H1 (cell line): ENCODE measurements around the gene DSC3. TPM values are rescaled to one million over a fixed set of nuclear protein-coding genes. Genes with fewer than 3 reads are reported as not detected.

Experiments used
- CTCF ChIA-PET: fragments of 300-600 bp; sonication (Branson Sonifier 250); formaldehyde crosslinking; loops from one replicate; lab custom pipeline; 2021; ENCODE audit not compliant: partially characterized antibody; lab: Charles Lee
- POLR2A ChIA-PET: fragments of 300-600 bp; sonication (Branson Sonifier 250); formaldehyde crosslinking; loops from one replicate; lab custom pipeline; 2021; ENCODE audit warnings: inconsistent platforms; ENCODE audit not compliant: partially characterized antibody; lab: Charles Lee
- DNase-seq, 2 experiments: peaks; one replicate each; pipeline versions ENCODE4 v3.0.0 to v3.0.0-alpha.2; 2010 to 2022; ENCODE audit warnings: low spot score in 2 of 2, low read depth in 1 of 2, mixed read lengths in 1 of 2
- FAIRE-seq: peaks from 2 replicates; lab custom pipeline; 2011; peaks lifted over from hg19 to GRCh38; lab: Jason Lieb, UNC
- H2AFZ ChIP-seq: 2 replicates; pipeline ENCODE4 v1.8.1; 2012; ENCODE audit warnings: low read length, inconsistent platforms
- H2AK5ac ChIP-seq: 2 replicates; pipeline ENCODE4 v1.6.1; 2013; ENCODE audit warnings: low read depth, low read length
- H2BK120ac ChIP-seq: replicated peaks from 2 replicates; pipeline ENCODE3; 2013; ENCODE audit warnings: low read depth, low read length, inconsistent platforms
- H2BK12ac ChIP-seq: 2 replicates; pipeline ENCODE4 v1.6.1; 2013; ENCODE audit warnings: low read depth, low read length
- H2BK15ac ChIP-seq: 2 replicates; pipeline ENCODE4 v1.6.1; 2013; ENCODE audit warnings: low read length
- H2BK20ac ChIP-seq: 2 replicates; pipeline ENCODE4 v1.6.1; 2013; ENCODE audit warnings: low read length
- H2BK5ac ChIP-seq: 2 replicates; pipeline ENCODE4 v1.6.1; 2013; ENCODE audit warnings: low read depth, low read length
- H3K14ac ChIP-seq: 2 replicates; pipeline ENCODE4 v1.6.1; 2013; ENCODE audit warnings: inconsistent platforms; ENCODE audit not compliant: insufficient read length
- H3K18ac ChIP-seq: 2 replicates; pipeline ENCODE4 v1.6.1; 2013; ENCODE audit warnings: low read length; ENCODE audit errors: extremely low read depth
- H3K23ac ChIP-seq: 2 replicates; pipeline ENCODE4 v1.6.1; 2013; ENCODE audit warnings: inconsistent platforms; ENCODE audit not compliant: insufficient read length
- H3K23me2 ChIP-seq: 2 replicates; pipeline ENCODE4 v1.6.1; 2013; ENCODE audit warnings: low read depth, low read length
- H3K27ac ChIP-seq: 2 replicates; pipeline ENCODE4 v1.6.1; 2011; ENCODE audit warnings: low read depth, low read length, inconsistent platforms
- H3K27me3 ChIP-seq, 4 experiments: replicated peaks in 1 of 4; 1 replicate in 1 of 4; 2 replicates in 3 of 4; pipeline versions ENCODE4 v1.6.1 to v1.8.1; 2011 to 2013; ENCODE audit warnings: low read length in 3 of 4, mild to moderate bottlenecking in 3 of 4, inconsistent platforms in 2 of 4, mixed read lengths in 2 of 4, moderate library complexity in 1 of 4; ENCODE audit not compliant: control insufficient read depth in 3 of 4, insufficient read depth in 3 of 4; ENCODE audit errors: extremely low read depth in 1 of 4
- H3K36me3 ChIP-seq, 4 experiments: 2 replicates each; pipeline versions ENCODE4 v1.6.1 to v1.8.1; 2011 to 2013; ENCODE audit warnings: mild to moderate bottlenecking in 4 of 4, low read length in 3 of 4, moderate library complexity in 2 of 4, control low read depth in 1 of 4, inconsistent platforms in 1 of 4; ENCODE audit not compliant: insufficient read depth in 4 of 4, control insufficient read depth in 2 of 4
- H3K4ac ChIP-seq: replicated peaks from 2 replicates; pipeline ENCODE3; 2013; ENCODE audit warnings: low read length, low read depth, mixed read lengths, inconsistent platforms; ENCODE audit not compliant: insufficient read length
- H3K4me1 ChIP-seq, 4 experiments: replicated peaks in 1 of 4; 1 replicate in 1 of 4; 2 replicates in 3 of 4; pipeline versions ENCODE4 v1.6.1 to v1.8.1; 2011 to 2013; ENCODE audit warnings: low read length in 3 of 4, inconsistent platforms in 2 of 4, mixed read lengths in 1 of 4; ENCODE audit not compliant: insufficient read depth in 4 of 4, control insufficient read depth in 3 of 4
- H3K4me2 ChIP-seq, 2 experiments: 2 replicates each; pipeline versions ENCODE4 v1.6.1 to v1.8.1; 2011 to 2013; ENCODE audit warnings: low read depth in 2 of 2, low read length in 2 of 2, control low read depth in 1 of 2, inconsistent platforms in 1 of 2, mild to moderate bottlenecking in 1 of 2; ENCODE audit not compliant: insufficient read depth in 1 of 2
- H3K4me3 ChIP-seq, 4 experiments: fragments of 200-600, 300-600 bp in 1 of 4; sonication (generic), shearing (Covaris generic), sonication (Bioruptor Twin) in 1 of 4; 2 replicates each; pipeline versions ENCODE4 v1.5.1 to v1.8.1; 2011 to 2016; ENCODE audit warnings: low read length in 4 of 4, low read depth in 3 of 4, control low read depth in 2 of 4, inconsistent platforms in 2 of 4, mild to moderate bottlenecking in 2 of 4, mixed read lengths in 1 of 4, moderate library complexity in 1 of 4; ENCODE audit not compliant: insufficient read depth in 2 of 4; ENCODE audit errors: extremely low read depth in 1 of 4
- H3K56ac ChIP-seq: replicated peaks from 2 replicates; pipeline ENCODE3; 2013; ENCODE audit warnings: low read depth, mild to moderate bottlenecking, mixed read lengths, low read length, inconsistent platforms; ENCODE audit not compliant: insufficient read length
- H3K79me1 ChIP-seq: 2 replicates; pipeline ENCODE4 v1.6.1; 2013; ENCODE audit warnings: low read depth, low read length, control low read depth
- H3K79me2 ChIP-seq, 2 experiments: 2 replicates each; pipeline versions ENCODE4 v1.6.1 to v1.8.1; 2012 to 2013; ENCODE audit warnings: low read length in 2 of 2, mild to moderate bottlenecking in 2 of 2, inconsistent platforms in 1 of 2; ENCODE audit not compliant: insufficient read depth in 2 of 2, control insufficient read depth in 1 of 2
- H3K9ac ChIP-seq, 4 experiments: replicated peaks in 1 of 4; 1 replicate in 1 of 4; 2 replicates in 3 of 4; pipeline versions ENCODE4 v1.6.1 to v1.8.1; 2011 to 2013; ENCODE audit warnings: low read depth in 3 of 4, low read length in 3 of 4, control low read depth in 2 of 4, mild to moderate bottlenecking in 2 of 4, moderate library complexity in 2 of 4, inconsistent platforms in 1 of 4; ENCODE audit errors: extremely low read depth in 1 of 4
- H3K9me3 ChIP-seq, 2 experiments: 2 replicates each; pipeline versions ENCODE4 v1.6.1 to v1.8.1; 2012 to 2013; ENCODE audit warnings: mild to moderate bottlenecking in 2 of 2, moderate library complexity in 2 of 2, control low read depth in 1 of 2, inconsistent platforms in 1 of 2, low read depth in 1 of 2, low read length in 1 of 2, mixed read lengths in 1 of 2; ENCODE audit not compliant: insufficient read depth in 2 of 2
- H4K20me1 ChIP-seq, 2 experiments: replicated peaks in 1 of 2; 2 replicates each; pipeline versions ENCODE3 to v1.8.1; 2011 to 2013; ENCODE audit warnings: inconsistent platforms in 2 of 2, low read length in 2 of 2, mild to moderate bottlenecking in 1 of 2; ENCODE audit not compliant: insufficient read depth in 2 of 2, control insufficient read depth in 1 of 2
- H4K5ac ChIP-seq: 2 replicates; pipeline ENCODE4 v1.6.1; 2013; ENCODE audit warnings: low read length, low read depth, mixed read lengths, inconsistent platforms; ENCODE audit not compliant: insufficient read length
- H4K8ac ChIP-seq: 2 replicates; pipeline ENCODE4 v1.8.0; 2013; ENCODE audit warnings: mild to moderate bottlenecking, moderate library complexity, low read length, inconsistent platforms; ENCODE audit not compliant: insufficient read depth; ENCODE audit errors: extremely low read depth
- H4K91ac ChIP-seq: replicated peaks from 2 replicates; pipeline ENCODE3; 2013; ENCODE audit warnings: low read length, mixed read lengths, inconsistent platforms; ENCODE audit not compliant: insufficient read length
- HDAC6 ChIP-seq: IDR thresholded peaks from one replicate; pipeline ENCODE4 v1.7.1; 2012; ENCODE audit warnings: low read depth, mild to moderate bottlenecking, inconsistent platforms, low read length, moderate library complexity
- KDM1A ChIP-seq: fragments of 200-600, 300-600 bp; sonication (generic); IDR thresholded peaks from 2 replicates; pipeline ENCODE4 v1.7.1; 2016; ENCODE audit warnings: mild to moderate bottlenecking, low read length, borderline replicate concordance
- TAF7 ChIP-seq: optimal IDR thresholded peaks from 2 replicates; pipeline ENCODE3; 2011; ENCODE audit warnings: low read depth, mild to moderate bottlenecking, inconsistent platforms, low read length, moderate library complexity, borderline replicate concordance
- WGBS, 2 experiments: shearing (Covaris generic) in 1 of 2; methylation state at CpG; one replicate each; pipeline versions ENCODE4 v1.1.6 to v1.1.7; 2013 to 2015; ENCODE audit warnings: low lambda C conversion rate in 2 of 2, mixed read lengths in 2 of 2, inconsistent platforms in 1 of 2, low coverage in 1 of 2, missing lambda C conversion rate in 1 of 2; ENCODE audit not compliant: insufficient replicate concordance in 2 of 2, insufficient coverage in 1 of 2, insufficient read length in 1 of 2; ENCODE audit errors: extremely low coverage in 1 of 2, missing lambda C conversion rate in 1 of 2; 5-methylcytosine and 5-hydroxymethylcytosine counted together
- polyA plus RNA-seq, 7 experiments: library from polyadenylated mRNA; depleted of rRNA in 3 of 7; stranded (reverse) in 5 of 7; unstranded in 2 of 7; fragments of >200 nt in 5 of 7; fragments of 200-250 nt in 2 of 7; gene quantifications; 1 replicate in 5 of 7; 2 replicates in 1 of 7; 4 replicates in 1 of 7; pipeline versions ENCODE4 v1.2.1 to v1.2.3, GENCODE V29; 2011 to 2013; ENCODE audit warnings: missing spikeins in 2 of 7, mixed read lengths in 2 of 7
- total RNA-seq: library from RNA; stranded (reverse); fragmentation: NEBNext Ultra II Directional; extraction: Animal tissue kit (Norgen Biotek cat#: 25700); gene quantifications from 2 replicates; pipeline ENCODE4 v1.2.1, GENCODE V29; 2021

Gene DSC3
- total and polyA plus RNA-seq, 2 of the 8 experiments (the other 6 are each of a cell fraction or from before 2014, with no cell fraction given), result 0.70 to 3.7 TPM

GRCh38 chr18:30969670-30970170, 72.8 kb downstream of the DSC3 start:
- H4K91ac ChIP-seq, result no peak overlapping the region
- no peak overlapping the region for H2AFZ ChIP-seq
- no peak overlapping the region for H3K56ac ChIP-seq
- no peak overlapping the region for H2BK120ac ChIP-seq
- no peak overlapping the region for H2BK20ac ChIP-seq
- H3K36me3 ChIP-seq, result no peaks in the 10 kb centered on the region
- H3K4me3 ChIP-seq, result no peak overlapping the region
- ChIA-PET CTCF (interaction anchor here (0.6 to 2.1 kb wide), 10 partner anchors 10 to 1094 kb away, joined by 3 to 5 read pairs (median 4); no protein-coding TSS in a partner anchor), POLR2A (no interaction called here)
- FAIRE-seq (no peak), DNase-seq (no peak)
- H2BK12ac ChIP-seq, result no peak overlapping the region
- H3K18ac ChIP-seq, result no peak overlapping the region
- no peaks in the 10 kb centered on the region for H3K79me1 ChIP-seq
- H3K14ac ChIP-seq, result no peak overlapping the region
- H3K9me3 ChIP-seq, result no peaks in the 10 kb centered on the region
- no peak overlapping the region for H4K5ac ChIP-seq
- WGBS, 2 experiments, result 93% methylated on average over 4 of the region's 4 CpGs; no CpG with 5 or more reads in 1 of the 2 experiments
- no peaks in the 10 kb centered on the region for H3K79me2 ChIP-seq
- no peaks in the 10 kb centered on the region for H4K20me1 ChIP-seq
- H3K27ac ChIP-seq, result no peak overlapping the region
- H2BK15ac ChIP-seq, result no peak overlapping the region
- H4K8ac ChIP-seq, result no peak overlapping the region
- TF ChIP-seq TAF7, result no peak
- no peak for TF ChIP-seq HDAC6
- TF ChIP-seq KDM1A, result no peak
- H3K4me2 ChIP-seq, result no peak overlapping the region
- no peak overlapping the region for H3K4ac ChIP-seq
- H2AK5ac ChIP-seq, result no peak overlapping the region
- H3K9ac ChIP-seq, result no peak overlapping the region
- no peak overlapping the region for H3K23ac ChIP-seq
- no peak overlapping the region for H2BK5ac ChIP-seq
- H3K23me2 ChIP-seq, result no peaks in the 10 kb centered on the region
- H3K4me1 ChIP-seq, result no peaks in the 10 kb centered on the region
- H3K27me3 ChIP-seq, result no peaks in the 10 kb centered on the region
